DMS79 treated with DMSO at 0.1 percent for 48 hours (cell line): ENCODE results near the gene CD99.
"Not testable (repeated sequence)": the region's sequence is repeated elsewhere in the genome, so short reads cannot be mapped to it uniquely, and the experiment has no call there.

Experiments used
- DNase-seq: peaks from one replicate; lab custom pipeline; 2025; lab: John Stamatoyannopoulos, UW

The CD99 gene

GRCh38 chrX:2690856-2691542, at the start of gene CD99:
TSS of gene CD99 (plus strand) at chrX:2691295. CDS start at chrX:2691361, 66 bp downstream.
- no peak for DNase-seq

- DNase-seq = no peak
These were observed 48.9 kb upstream of the CD99 start for GRCh38 chrX:2642146-2642545.

- DNase-seq = no peak
These were observed 48.3 kb upstream of the CD99 start for GRCh38 chrX:2642791-2643190.

- no peak for DNase-seq
These were observed 47.2 kb upstream of the CD99 start for GRCh38 chrX:2643880-2644279.

DNA sequence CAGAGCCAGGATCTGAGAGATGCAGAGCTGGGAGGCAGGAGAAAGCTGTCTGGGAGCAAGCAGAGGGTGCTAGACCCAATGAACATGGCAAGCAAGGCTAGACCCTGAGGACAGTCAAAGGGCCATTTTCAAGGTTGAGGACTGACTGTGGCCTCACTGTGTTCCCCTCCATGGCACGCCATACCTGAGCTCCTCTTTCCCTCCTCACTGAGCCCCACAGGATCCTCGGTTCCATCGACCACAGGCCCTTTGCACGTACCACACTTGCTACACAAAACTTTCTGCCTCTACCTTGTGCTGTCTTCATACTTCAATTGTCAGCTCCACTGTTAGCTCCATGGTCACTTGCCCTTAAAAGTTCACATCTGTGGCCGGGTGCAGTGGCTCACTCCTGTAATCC, 45.5 kb upstream of the CD99 start:
- no peak for DNase-seq

DNA sequence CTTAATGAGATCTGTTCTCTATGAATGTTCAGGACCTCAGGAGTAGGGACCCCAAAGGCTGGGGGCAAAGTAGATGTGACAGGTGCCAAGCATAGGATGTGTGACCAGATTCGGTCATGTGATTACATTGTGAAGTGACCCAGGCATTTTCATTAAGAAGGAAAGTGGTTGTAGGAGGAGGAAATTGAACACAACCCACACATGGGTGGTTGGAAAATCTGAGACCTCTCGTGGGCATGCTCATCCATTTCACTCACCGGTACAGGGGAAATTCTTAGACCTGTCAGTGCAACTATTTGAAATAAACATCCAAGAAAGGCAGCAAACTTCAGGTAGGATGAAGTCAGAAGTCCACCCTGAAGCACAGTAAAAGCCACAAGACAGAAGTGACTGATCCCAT, 43.5 kb upstream of the CD99 start:
- no peak for DNase-seq

GRCh38 chrX:2650037-2650436, 41.1 kb upstream of the CD99 start:
- DNase-seq = no peak

GRCh38 chrX:2650865-2651264, 40.2 kb upstream of the CD99 start:
- DNase-seq = no peak

GRCh38 chrX:2652106-2652505, 39.0 kb upstream of the CD99 start:
- DNase-seq = no peak

DNA sequence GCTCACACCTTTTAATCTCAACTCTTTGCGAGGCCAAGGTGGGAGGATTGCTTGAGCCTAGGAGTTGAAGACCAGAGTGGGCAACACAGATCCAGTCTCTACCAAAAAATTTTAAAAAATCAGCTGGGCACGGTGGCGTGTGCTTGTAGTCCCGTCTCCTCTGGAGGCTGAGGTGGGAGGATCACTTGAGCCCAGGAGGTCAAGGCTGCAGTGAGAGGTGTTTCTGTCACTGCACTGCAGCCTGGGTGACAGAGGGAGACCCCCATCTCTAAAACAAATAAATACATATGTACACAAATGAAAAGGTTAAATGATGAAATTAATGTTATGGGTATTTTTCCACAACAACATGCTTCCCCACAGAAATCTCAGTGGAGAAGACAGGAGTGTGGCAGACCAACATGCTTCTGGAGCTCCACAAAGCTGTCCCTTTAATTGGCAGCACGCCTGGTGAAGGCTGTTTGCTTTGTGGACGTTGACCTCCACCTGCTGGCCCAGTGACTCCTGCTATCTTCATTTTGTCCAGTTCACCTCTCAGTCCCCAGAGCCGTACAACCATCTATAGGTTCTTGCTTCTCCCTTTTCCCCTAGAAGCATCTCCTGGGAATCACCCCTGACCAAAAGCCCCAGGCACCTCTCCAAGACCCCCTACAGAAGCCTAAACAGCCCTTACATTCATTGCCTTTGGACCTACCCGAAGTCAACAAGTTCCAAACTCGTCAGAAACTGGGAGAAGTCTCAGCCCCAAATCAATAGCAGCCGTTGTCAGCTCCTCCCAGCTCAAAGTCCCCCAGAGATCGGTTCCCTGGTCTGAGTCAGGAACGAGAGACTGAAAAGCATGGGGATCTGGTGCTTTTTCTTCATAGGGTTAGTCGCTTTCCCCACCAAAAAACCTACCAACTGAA, 36.4 kb upstream of the CD99 start:
- no peak for DNase-seq

GRCh38 chrX:2656257-2656836, 34.7 kb upstream of the CD99 start:
- no peak for DNase-seq

DNA sequence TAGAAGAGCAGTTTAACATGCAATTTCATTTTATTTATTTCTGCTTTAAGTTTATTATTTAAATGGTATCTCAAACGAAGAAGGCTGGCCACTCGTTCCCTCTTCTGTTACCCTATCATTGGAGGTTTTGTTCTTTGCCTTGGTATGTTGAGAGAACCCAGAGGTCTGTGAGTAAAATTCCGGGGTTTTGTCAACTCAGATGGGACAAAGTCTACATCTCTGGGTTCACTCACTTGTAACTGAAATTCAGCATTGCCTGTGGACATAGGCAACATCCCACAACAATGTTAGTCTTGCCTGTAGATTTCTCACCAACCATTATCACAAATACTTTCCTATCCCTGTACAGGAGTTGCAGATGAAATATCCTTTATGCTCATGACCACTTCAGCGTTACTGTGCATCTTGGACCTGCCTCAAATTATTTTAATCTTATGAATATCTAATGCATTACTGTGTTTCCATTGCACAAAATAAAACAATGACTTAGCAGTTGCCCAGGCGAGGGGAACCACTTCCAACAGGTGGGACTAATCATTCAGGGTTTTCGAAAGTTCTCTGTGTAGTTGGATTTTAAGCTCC, 33.5 kb upstream of the CD99 start:
- DNase-seq = no peak

DNA sequence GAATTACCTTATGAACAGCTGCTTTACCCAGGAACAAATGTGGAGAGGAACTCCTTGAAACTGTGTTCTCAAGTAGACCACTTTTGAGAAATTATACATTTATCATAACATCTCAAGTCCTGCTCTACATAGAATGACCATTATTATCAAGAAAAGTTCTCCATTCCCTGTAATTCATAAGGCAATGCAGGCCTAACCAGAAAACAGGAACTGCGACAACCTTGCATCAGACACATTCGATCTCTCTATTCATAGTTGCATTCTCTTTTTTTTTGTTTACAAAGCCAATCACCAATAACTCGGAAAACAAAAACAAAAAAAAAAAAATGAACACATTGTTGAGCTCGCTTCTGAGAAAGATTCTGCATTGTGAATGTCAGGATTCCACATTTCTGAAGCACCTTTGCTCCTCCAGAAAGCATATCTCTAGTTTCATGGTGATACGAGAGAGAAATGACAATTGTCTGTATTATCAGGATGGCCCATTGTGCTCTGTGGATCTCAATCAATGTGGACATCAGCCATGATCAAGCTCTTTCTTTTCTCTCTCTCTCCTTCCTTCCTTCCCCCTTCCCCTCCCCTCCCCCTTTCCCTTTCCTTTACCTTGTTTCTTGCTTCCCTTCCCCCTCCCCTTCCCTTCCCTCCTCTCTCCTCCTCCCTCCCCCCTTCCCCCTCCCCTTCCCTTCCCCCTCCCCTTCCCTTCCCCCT, 32.4 kb upstream of the CD99 start:
- no peak for DNase-seq

GRCh38 chrX:2662586-2662985, 28.5 kb upstream of the CD99 start:
- no peak for DNase-seq

GRCh38 chrX:2664502-2664901, 26.6 kb upstream of the CD99 start:
- DNase-seq = no peak

- no peak for DNase-seq
These were observed 25.4 kb upstream of the CD99 start for GRCh38 chrX:2665387-2666304.

DNA sequence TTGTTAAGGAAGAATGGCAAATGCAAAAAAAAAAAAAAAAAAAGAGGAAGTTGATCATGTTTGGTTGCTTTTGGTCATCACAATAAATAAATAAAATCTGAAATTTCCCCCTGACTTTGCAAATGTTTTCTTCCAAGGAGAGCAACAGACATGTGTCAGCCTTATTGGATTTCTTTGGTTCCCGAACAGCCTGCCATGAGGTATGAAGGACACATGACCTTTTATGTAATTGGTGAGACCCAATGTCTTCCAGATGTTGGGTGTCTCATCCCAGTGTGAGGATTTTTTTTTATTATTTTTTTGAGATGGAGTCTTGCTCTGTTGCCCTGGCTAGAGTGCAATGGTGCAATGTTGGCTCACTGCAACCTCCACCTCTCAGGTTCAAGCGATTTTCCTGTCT, 24.6 kb upstream of the CD99 start:
- DNase-seq = no peak

GRCh38 chrX:2670978-2671377, 20.1 kb upstream of the CD99 start:
- no peak for DNase-seq

- DNase-seq = no peak
These were observed 19.0 kb upstream of the CD99 start for GRCh38 chrX:2672084-2672483.

DNA sequence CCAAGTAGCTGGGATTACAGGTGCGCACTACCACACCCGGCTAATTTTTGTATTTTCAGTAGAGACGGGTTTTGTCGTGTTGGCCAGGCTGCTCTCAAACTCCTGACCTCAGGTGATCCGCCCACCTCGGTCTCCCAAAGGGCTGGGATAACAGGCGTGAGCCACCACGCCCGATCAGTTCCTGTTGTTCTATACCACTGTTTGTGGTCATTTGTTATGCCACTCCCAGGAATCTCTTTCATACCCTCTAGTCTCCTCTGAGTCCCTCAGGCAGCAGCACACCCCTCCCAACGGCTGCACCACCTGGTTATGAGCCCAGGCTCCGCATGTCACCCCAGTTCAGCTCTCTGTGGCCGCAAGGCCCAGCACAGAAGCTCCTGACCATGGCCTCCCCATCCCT, 17.5 kb upstream of the CD99 start:
- no peak for DNase-seq

DNA sequence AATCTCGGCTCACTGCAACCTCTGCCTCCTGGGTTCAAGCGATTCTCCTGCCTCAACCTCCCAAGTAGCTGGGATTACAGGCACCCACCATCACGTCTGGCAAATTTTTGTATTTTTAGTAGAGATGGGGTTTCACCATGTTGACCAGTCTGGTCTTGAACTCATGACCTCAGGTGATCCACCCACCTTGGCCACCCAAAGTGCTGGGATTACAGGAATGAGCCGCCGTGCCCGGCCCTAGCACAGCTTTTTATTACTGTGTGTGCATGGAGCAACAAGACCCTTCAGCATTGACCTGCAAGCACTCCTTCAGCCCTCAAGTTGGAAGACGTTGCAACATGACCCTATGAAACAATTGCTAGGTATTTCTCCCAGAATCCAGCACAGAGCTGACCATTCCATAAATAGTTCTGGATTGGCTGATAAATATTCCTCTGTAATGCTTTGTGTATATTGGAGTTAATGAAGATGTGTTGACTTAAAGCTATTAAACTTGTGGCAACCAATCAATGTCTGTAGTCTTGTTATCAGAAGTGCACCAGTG, 15.4 kb upstream of the CD99 start:
- DNase-seq = not testable (repeated sequence)
